Hippocampal formation (tissue), 2 donors: Measurements from ENCODE around the gene SAG.

Experiments used
- DNase-seq, 2 donors: peaks; one replicate each; lab custom pipeline; 2025; lab: John Stamatoyannopoulos, UW

The SAG gene

GRCh38 chr2:233288663-233289062 lies 19.0 kb upstream of the SAG start:
- DNase-seq = peak; percentile 19 to 35

GRCh38 chr2:233289648-233290047 lies 18.0 kb upstream of the SAG start:
- peak in 1 of 2 donors; percentile 18 for DNase-seq

- no peak for DNase-seq
These were observed 17.4 kb upstream of the SAG start for GRCh38 chr2:233290051-233290845.

GRCh38 chr2:233295891-233296290 lies 11.7 kb upstream of the SAG start:
- no peak for DNase-seq

- no peak for DNase-seq
These were observed 10.5 kb upstream of the SAG start for GRCh38 chr2:233297076-233297475.

GRCh38 chr2:233300401-233300800 lies 7.2 kb upstream of the SAG start:
- DNase-seq = no peak

GRCh38 chr2:233301248-233301647 lies 6.4 kb upstream of the SAG start:
- DNase-seq = no peak

- no peak for DNase-seq
These were observed 5.8 kb upstream of the SAG start for GRCh38 chr2:233301811-233302210.

- no peak for DNase-seq
These were observed 4.4 kb upstream of the SAG start for GRCh38 chr2:233303252-233303651.

- DNase-seq = no peak
These were observed 3.8 kb downstream of the SAG start for GRCh38 chr2:233311241-233311926.

- no peak for DNase-seq
These were observed 5.3 kb downstream of the SAG start for GRCh38 chr2:233312874-233313273.

GRCh38 chr2:233314180-233314925 lies 6.7 kb downstream of the SAG start:
- DNase-seq = no peak

GRCh38 chr2:233317196-233317943 lies 9.8 kb downstream of the SAG start:
- DNase-seq = no peak

GRCh38 chr2:233319256-233319655 lies 11.6 kb downstream of the SAG start:
- DNase-seq = no peak

GRCh38 chr2:233320470-233320869 lies 12.9 kb downstream of the SAG start:
- no peak for DNase-seq

GRCh38 chr2:233321166-233321565 lies 13.6 kb downstream of the SAG start:
- no peak for DNase-seq

- no peak for DNase-seq
These were observed 16.2 kb downstream of the SAG start for GRCh38 chr2:233323851-233324250.

- no peak for DNase-seq
These were observed 17.6 kb downstream of the SAG start for GRCh38 chr2:233325256-233325655.

- DNase-seq = no peak
These were observed 18.2 kb downstream of the SAG start for GRCh38 chr2:233325814-233326213.

GRCh38 chr2:233326500-233326899 lies 18.9 kb downstream of the SAG start:
- DNase-seq = no peak

- no peak for DNase-seq
These were observed 21.3 kb downstream of the SAG start for GRCh38 chr2:233328922-233329321.
